Activated B cell treated with CpG ODN at 0.5 μM for 24 hours (primary cell): ENCODE measurements around the gene ALDH3B1. TPM values are rescaled to one million over a fixed set of nuclear protein-coding genes. Genes with fewer than 3 reads are reported as not detected.

Experiments
- ATAC-seq: fragments of 200-7000 bp; cut with Tn5 transposase; one replicate; pipeline ENCODE4 v1.10.0; 2021; ENCODE audit warnings: low read depth, mild to moderate bottlenecking, moderate library complexity
- CTCF ChIA-PET: fragments of 350-600 bp; sonication (Branson Sonifier 250); formaldehyde crosslinking; loops from one replicate; lab custom pipeline; 2021; ENCODE audit warnings: antibody characterized with exemption; lab: Charles Lee
- POLR2A ChIA-PET: fragments of 350-600 bp; sonication (Branson Sonifier 250); formaldehyde crosslinking; loops from one replicate; lab custom pipeline; 2021; ENCODE audit warnings: antibody characterized with exemption; lab: Charles Lee
- DNase-seq: peaks from one replicate; pipeline ENCODE4 v3.0.0; 2022
- H3K27ac Mint-ChIP-seq: one replicate; pipeline ENCODE4 v1.8.0; 2020; ENCODE audit warnings: mixed read lengths
- H3K27me3 Mint-ChIP-seq: one replicate; pipeline ENCODE4 v1.8.0; 2021; ENCODE audit warnings: mixed read lengths
- H3K36me3 Mint-ChIP-seq: one replicate; pipeline ENCODE4 v1.8.0; 2021; ENCODE audit warnings: low read depth, mixed read lengths
- H3K4me1 Mint-ChIP-seq: one replicate; pipeline ENCODE4 v1.8.0; 2021; ENCODE audit warnings: mixed read lengths
- H3K4me3 Mint-ChIP-seq: one replicate; pipeline ENCODE4 v1.8.0; 2020; ENCODE audit warnings: mild to moderate bottlenecking, mixed read lengths
- H3K9me3 Mint-ChIP-seq: one replicate; pipeline ENCODE4 v1.8.0; 2020; ENCODE audit warnings: mixed read lengths
- intact Hi-C: fragments of 100-400 bp; cut with micrococcal nuclease; formaldehyde crosslinking; loops from one replicate; pipeline ENCODE4 v1.15.1; 2024
- total RNA-seq: library from RNA; stranded (reverse); gene quantifications from 2 replicates; pipeline ENCODE4 v1.2.3, GENCODE V29; 2022
- TF ChIP-seq, protein P1 (sequence below): fragments of 200-600 bp; IDR thresholded peaks from one replicate; pipeline ENCODE4 v1.8.0; 2022; ENCODE audit warnings: antibody characterized with exemption, mild to moderate bottlenecking

Gene ALDH3B1
- total RNA-seq, 1 donor from 2014 or later = 0.53 TPM

DNA sequence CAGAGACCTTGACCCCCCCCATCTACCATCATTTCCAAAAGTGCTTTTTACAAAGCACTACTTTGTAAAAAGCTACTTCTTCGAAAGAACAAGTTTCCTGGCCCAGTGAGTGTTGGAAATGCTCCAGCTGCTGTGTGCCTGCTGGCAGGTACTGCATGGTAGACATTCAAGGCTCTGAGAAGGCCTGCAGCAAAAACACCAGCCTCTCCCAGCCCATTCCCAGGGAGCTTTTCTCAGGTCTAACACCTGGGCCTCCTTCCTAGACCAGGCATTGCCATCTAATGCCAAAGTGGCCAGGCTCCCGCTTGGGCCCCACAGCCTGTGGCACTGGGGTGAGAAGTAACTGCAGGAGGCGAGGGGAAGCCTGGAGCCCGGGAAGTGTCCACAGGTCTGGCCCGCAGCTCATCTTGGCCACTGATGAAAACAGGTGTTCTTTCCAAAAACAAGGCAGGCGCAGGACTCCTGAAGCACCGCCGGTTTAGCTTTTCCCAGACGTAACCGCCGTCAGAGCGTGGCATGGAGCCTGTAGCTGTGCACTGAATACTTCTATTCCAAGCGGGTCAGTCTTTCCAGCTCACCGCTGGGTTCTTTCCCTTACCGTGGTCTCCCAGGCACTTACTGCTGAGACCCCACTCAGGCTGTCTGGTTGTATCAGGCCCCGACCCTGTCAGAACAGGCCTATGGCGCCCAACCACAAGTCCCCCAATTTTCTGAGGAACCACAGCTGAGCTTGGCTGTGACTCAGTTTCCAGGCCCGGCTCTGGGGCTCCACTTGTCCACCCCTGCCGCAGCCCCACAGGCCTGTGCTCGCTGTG is 27.5 kb downstream of the ALDH3B1 start:
- DNase-seq = no peak
- H3K4me1 Mint-ChIP-seq = peaks cover 38% of the 10 kb centered on the region
- intact Hi-C loops = no loop called here
- no peak for ATAC-seq
- H3K4me3 Mint-ChIP-seq = no peak overlapping the region
- H3K27me3 Mint-ChIP-seq = no peaks in the 10 kb centered on the region
- peak overlapping the region; percentile 73 for H3K27ac Mint-ChIP-seq
- peaks cover 20% of the 10 kb centered on the region for H3K36me3 Mint-ChIP-seq
- ChIA-PET POLR2A (interaction anchor here (0.5 to 1.2 kb wide), 8 partner anchors 9 to 1488 kb away, joined by 3 to 5 read pairs (median 3); no protein-coding TSS in a partner anchor), CTCF (interaction anchor here (0.7 to 1.1 kb wide), 2 partner anchors 28 to 169 kb away, joined by 3 read pairs; no protein-coding TSS in a partner anchor)
- no peaks in the 10 kb centered on the region for H3K9me3 Mint-ChIP-seq
- TF ChIP-seq, protein P1, sequence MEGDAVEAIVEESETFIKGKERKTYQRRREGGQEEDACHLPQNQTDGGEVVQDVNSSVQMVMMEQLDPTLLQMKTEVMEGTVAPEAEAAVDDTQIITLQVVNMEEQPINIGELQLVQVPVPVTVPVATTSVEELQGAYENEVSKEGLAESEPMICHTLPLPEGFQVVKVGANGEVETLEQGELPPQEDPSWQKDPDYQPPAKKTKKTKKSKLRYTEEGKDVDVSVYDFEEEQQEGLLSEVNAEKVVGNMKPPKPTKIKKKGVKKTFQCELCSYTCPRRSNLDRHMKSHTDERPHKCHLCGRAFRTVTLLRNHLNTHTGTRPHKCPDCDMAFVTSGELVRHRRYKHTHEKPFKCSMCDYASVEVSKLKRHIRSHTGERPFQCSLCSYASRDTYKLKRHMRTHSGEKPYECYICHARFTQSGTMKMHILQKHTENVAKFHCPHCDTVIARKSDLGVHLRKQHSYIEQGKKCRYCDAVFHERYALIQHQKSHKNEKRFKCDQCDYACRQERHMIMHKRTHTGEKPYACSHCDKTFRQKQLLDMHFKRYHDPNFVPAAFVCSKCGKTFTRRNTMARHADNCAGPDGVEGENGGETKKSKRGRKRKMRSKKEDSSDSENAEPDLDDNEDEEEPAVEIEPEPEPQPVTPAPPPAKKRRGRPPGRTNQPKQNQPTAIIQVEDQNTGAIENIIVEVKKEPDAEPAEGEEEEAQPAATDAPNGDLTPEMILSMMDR = no peak

DNA sequence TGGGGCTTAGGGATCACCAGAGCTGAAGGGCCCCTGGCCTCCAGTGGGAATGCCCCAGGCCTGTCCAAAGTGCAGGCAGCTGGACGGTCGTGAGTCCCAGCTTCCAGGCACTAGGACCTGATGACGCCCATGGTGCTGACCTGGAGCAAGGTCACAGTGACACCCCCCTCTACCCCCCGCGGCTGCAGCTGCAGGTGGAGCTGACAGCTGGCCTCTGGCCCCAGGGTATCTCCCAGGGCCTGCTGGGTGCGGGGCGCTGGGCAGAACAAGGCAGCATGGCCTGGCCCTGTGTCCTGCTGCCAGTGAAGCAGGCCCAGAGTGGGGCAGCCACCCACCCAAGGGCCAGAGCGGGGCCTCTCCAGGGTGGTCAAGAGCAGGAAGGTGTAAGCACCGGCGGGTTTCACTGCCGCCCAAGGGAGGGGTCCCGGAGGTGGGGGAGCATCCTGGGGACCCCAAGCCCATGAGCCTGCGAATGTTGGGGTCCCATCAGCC is 28.1 kb downstream of the ALDH3B1 start:
- Mint-ChIP-seq H3K4me1 (peaks cover 38% of the 10 kb centered on the region), H3K9me3 (no peaks in the 10 kb centered on the region), H3K27me3 (no peaks in the 10 kb centered on the region), H3K4me3 (peak overlapping the region; percentile 88), H3K27ac (no peak overlapping the region), H3K36me3 (peaks cover 20% of the 10 kb centered on the region)
- POLR2A ChIA-PET = interaction anchor here (0.5 to 1.6 kb wide), 7 partner anchors 8 to 630 kb away, joined by 3 to 6 read pairs (median 3); partner anchors contain the start of gene NDUFS8
- intact Hi-C loops = no loop called here
- CTCF ChIA-PET = no interaction called here
- ATAC-seq = no peak
- TF ChIP-seq, protein P1 = no peak
- DNase-seq = no peak

DNA sequence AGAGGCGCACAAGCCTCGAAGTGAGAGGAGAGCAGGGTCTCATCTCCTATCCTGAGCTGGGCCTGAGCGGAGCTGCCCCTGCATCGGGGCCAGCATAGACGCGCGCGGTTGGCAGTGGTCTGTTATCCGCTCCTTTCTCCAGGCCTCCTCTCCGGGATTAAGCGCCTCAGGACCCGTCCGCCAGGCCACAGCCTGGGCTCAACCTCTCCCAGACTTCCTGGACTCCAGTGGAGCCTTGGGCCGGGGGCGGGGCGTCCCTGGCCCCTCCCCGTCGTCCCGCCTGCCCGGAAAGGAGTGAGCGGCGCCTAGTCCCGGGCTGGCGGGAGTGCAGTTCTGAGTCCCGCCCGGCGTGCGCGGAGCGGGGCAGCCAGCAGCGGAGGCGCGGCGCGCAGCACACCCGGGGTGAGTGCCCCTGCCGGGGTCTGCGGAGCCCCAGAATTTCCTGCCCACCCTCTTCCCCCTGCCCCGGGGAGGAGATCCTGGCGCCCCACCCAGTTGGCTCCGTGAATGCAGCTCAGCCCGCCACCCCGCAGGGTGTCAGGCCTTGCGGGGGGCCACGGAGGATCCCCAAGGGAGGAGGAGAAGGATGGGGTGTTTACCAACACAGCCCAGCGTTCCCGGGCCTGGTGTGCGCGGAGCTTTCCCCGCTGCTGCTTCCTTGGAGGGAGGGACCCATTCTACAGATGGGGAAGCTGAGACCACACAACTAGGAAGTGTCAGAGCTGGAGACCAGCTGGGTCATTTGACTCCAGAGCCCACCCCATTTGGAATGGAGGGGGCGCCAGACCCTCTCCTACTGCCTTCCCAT is 28.8 kb downstream of the ALDH3B1 start, which contains the start of gene TCIRG1:
TCIRG1 (plus strand) TSS at position 308 of the 808 bp plus-strand sequence. CDS start 2,247 bp downstream, outside the sequence.
- ATAC-seq = peak; percentile 59
- CTCF ChIA-PET = interaction anchor here (1.2 kb wide), 1 partner anchor 29 kb away, joined by 7 read pairs; the partner anchor contains the start of gene ALDH3B1
- intact Hi-C loops = no loop called here
- Mint-ChIP-seq H3K4me3 (peak within 1 kb of the TSS; percentile 88), H3K4me1 (peaks cover 38% of the 10 kb centered on the region), H3K27ac (peak within 1 kb of the TSS; percentile 92), H3K27me3 (no peaks in the 10 kb centered on the region), H3K36me3 (peaks cover 18% of the 10 kb centered on the region), H3K9me3 (no peaks in the 10 kb centered on the region)
- TF ChIP-seq, protein P1 = no peak
- peak; percentile 49 for DNase-seq
- POLR2A ChIA-PET = interaction anchor here (0.8 to 1.6 kb wide), 6 partner anchors 8 to 79 kb away, joined by 3 to 6 read pairs (median 3); partner anchors contain the start of genes ALDH3B1 and NDUFS8

DNA sequence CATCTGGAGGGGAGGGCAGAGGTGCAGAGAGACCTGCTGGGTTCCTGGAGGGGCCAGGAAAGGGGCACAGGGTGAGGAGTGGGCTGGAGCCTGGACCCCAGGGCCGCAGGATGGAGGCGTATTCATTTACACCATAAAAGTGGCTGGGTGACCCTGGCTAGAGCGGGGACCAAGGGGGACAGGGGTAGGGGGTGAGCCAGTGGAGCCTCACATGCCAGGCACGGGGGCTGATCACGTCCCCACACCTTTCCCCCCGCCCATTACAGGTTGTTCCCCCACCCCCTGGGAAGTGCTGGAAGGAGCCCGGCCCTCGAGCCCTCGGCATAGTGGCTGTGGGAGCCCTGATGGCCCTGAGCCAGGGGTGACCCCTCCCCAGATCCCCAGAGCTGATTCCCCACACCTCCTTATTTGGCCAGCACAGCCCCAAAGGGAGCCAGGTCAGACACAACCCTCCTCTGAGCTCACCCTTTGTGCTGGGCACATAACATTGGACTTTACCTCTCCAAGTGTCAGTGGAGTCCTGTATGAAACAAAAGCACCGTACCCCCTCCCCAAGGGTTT is 29.5 kb downstream of the ALDH3B1 start:
- H3K4me3 Mint-ChIP-seq = peak overlapping the region; percentile 88
- peaks cover 18% of the 10 kb centered on the region for H3K36me3 Mint-ChIP-seq
- H3K9me3 Mint-ChIP-seq = no peaks in the 10 kb centered on the region
- intact Hi-C loops = loop anchor here (1.0 to 2.0 kb wide), 3 partner anchors 9 to 82 kb away; partner anchors contain the start of genes CHKA and NDUFS8
- ChIA-PET CTCF (interaction anchor here (1.2 kb wide), 1 partner anchor 30 kb away, joined by 7 read pairs; the partner anchor contains the start of gene ALDH3B1), POLR2A (interaction anchor here (0.6 to 3.5 kb wide), 5 partner anchors 9 to 41 kb away, joined by 3 to 12 read pairs (median 3); partner anchors contain the start of genes ALDH3B1 and NDUFS8)
- H3K4me1 Mint-ChIP-seq = peaks cover 38% of the 10 kb centered on the region
- peak; percentile 1 for ATAC-seq
- no peak for DNase-seq
- TF ChIP-seq, protein P1 = no peak
- H3K27ac Mint-ChIP-seq = peak overlapping the region; percentile 92
- no peaks in the 10 kb centered on the region for H3K27me3 Mint-ChIP-seq
